Measurements from ENCODE around the gene YWHAG. TPM values are rescaled to one million over a fixed set of nuclear protein-coding genes. Genes with fewer than 3 reads are reported as not detected.

Gene YWHAG
- total RNA-seq, 2 donors from 2014 or later, result 104 to 121 TPM

Other genes with a start within 250 kb of the YWHAG start
- under 1 TPM; 0.64 to 0.67 TPM for gene SRRM3, start 157.1 kb downstream of the YWHAG start, total RNA-seq
- 100 to 1,000 TPM; 539 to 844 TPM for gene HSPB1, start 56.3 kb downstream of the YWHAG start, total RNA-seq
- under 1 TPM; 0.42 to 0.45 TPM for gene SSC4D, start 50.7 kb upstream of the YWHAG start, total RNA-seq
- gene ZP3, start 66.0 kb upstream of the YWHAG start, total RNA-seq, result 10 to 100 TPM in 1 of 2 donors, 1 to 10 TPM in 1; 4.8 to 13.9 TPM
- gene DTX2, start 102.7 kb upstream of the YWHAG start, total RNA-seq, result 10 to 100 TPM; 61.7 to 91.1 TPM
- 1 to 10 TPM in 1 of 2 donors, under 1 TPM in 1; 0.72 to 2.6 TPM for gene UPK3B, start 151.6 kb upstream of the YWHAG start, total RNA-seq
- not detected for gene SPDYE16, start 184.3 kb upstream of the YWHAG start, total RNA-seq

All from colonic mucosa (tissue), 2 donors.